ENCODE results near the gene C10orf95.

The C10orf95 gene

DNA sequence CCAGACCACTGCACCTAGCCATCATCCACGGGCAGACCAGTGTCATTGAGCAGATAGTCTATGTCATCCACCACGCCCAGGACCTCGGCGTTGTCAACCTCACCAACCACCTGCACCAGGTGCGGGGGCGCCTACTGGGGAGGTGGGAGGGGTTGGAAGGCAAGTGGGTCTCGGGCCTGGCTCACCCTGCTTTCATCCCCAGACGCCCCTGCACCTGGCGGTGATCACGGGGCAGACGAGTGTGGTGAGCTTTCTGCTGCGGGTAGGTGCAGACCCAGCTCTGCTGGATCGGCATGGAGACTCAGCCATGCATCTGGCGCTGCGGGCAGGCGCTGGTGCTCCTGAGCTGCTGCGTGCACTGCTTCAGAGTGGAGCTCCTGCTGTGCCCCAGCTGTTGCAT lies 51.3 kb downstream of the C10orf95 start:
- DNase-seq, result no peak
